ENCODE results near the gene KCMF1.
"Not testable (repeated sequence)": the region's sequence is repeated elsewhere in the genome, so short reads cannot be mapped to it uniquely, and the experiment has no call there.

KCMF1 gene

DNA sequence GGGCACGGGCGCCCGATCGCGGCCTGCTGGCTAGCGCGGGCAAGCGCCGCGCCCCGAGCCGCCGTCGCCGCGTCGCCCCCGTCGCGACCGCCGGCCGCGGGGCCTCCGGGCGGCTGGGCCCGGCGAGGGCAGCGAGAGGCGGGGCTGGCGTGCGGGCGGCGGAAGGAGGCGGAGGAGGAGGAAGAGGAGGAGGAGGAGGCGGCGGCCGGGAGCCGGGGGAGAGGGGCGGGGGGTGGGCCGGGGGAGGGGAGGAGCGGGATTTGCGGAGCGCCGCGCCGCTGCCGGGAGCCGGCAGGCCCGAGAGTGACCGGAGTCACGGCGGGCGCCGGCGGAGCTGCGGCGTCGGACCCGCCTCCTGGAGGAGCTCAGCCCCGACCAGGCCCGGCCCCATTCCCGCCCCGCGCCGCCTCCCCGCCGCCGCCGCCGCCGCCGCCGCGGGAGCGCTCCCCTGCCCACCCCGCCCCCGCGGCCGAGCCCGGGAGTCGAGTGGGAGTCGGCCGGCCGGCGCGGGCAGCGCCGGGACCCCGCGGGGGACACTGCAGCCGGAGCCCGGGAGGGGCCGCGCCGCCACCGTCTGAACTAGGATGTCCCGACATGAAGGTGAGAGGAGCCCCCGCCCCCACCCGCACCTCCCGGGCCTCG is at the start of gene KCMF1:
TSS of gene KCMF1 (plus strand) at position 294 of the 642 bp plus-strand sequence. CDS start at position 585, 291 bp downstream.
- peak; percentile 75 for DNase-seq

GRCh38 chr2:84923009-84923408 is 48.0 kb upstream of the KCMF1 start:
- DNase-seq: no peak

- peak; percentile 51 for DNase-seq
Observed at GRCh38 chr2:84924173-84925106, 46.5 kb upstream of the KCMF1 start.

DNA sequence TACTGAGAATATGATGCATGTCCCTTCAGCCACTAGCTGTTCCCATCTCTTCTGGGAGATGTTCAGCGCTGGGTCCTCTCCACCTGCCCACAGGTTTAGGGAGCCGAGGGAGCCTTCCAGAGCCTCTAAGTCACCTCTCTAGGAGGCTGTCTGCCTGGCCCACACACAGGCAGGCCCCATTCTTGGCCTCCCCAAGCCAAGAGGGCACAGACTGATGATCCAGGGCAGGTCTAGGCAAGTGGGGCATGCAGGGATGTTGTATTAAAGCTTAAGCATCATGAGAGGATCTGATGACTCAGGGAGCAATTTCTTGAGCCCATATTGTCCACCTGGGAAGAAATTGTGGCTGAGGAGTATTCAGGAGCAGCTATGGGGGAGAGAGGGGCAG is 45.6 kb upstream of the KCMF1 start:
- DNase-seq: no peak

DNA sequence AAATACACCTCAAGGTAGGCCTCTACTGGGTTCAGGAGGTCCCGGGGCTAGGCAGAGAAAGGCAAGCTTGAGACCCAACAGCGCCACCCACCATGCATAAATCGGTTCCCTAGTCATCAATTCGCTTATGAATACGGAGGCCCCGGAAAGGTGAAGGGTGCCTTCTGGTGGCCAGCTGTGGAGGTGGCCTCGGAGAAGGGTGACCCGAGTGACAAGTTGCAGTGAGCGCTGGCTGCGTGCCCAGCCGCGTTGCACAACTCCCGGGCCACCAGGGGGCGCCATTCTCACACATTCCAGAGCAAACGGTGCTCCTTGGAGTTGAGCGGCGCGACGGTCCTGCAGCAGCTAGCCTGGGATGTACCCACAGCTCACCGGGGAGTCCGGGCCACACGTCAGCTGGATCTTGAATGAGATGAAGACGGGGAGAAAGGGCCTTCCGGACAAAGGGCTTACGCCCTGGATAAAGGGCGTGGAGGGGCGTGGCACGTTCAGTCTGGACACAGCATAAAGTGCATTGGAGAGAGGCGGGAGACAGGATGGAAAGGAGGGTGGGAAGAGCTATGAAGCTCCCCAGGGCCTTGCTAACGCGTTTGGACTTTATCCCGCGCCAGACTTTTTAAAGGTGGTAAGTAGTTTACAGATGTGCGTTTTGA is 45.1 kb upstream of the KCMF1 start:
- peak; percentile 98 for DNase-seq

GRCh38 chr2:84927275-84927627 is 43.7 kb upstream of the KCMF1 start:
- no peak for DNase-seq

DNA sequence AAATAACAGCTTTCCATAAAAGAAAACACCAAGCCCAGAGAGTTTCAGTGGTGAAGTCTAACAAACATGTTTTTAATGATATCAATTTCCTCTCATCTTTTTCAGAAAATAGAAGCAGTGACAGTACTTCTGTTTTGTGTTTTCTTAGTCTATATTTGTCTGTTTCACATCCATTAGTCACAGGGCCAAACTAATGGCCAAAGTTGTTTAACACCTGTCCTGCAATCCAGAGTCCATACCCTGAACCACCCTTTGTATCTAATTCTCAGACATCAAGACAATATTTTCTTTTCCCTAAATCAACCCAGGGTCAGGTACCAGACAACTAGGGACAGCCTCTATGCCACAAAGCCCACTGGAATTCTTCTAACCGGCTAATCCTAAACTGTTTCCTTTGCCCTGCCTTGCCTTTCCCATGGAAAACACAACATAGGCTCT is 39.6 kb upstream of the KCMF1 start:
- DNase-seq: no peak

- peak; percentile 62 for DNase-seq
Observed at GRCh38 chr2:84938194-84938879, 32.6 kb upstream of the KCMF1 start.

DNA sequence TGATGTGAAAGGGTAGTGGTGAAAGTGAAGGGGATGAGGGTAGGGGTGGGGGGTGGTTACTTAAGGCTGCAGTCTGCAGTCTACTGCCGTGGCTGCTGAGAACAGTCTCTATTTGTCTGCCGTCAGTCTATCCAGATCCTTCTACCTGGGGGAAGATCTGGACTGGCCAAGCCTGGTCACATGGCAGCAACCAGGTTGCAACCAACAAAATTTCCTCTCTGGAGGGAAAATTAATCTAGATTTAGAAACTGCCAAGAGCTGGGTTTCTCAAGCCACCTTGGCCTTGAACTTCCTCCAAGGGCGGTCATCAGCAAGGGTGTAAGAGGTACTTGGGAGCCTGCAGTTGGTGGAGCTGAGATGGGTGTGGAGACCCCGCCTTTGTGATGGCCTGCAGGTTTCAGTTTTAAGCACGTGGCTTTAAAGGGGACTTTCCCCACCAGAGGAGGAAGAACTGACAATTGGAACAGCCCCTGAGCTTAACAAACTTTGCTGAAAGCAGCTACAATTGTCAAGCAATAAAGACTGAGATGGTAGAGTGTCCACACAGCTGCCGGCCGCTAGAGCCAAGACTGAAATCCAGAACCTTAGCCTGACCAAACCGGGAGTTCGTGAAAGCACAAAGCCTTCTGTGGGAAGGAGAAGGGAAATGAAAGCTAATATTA is 31.4 kb upstream of the KCMF1 start:
- peak; percentile 65 for DNase-seq

- no peak for DNase-seq
Observed at GRCh38 chr2:84940088-84940470, 30.9 kb upstream of the KCMF1 start.

GRCh38 chr2:84940831-84941412 is 30.0 kb upstream of the KCMF1 start:
- no peak for DNase-seq

DNA sequence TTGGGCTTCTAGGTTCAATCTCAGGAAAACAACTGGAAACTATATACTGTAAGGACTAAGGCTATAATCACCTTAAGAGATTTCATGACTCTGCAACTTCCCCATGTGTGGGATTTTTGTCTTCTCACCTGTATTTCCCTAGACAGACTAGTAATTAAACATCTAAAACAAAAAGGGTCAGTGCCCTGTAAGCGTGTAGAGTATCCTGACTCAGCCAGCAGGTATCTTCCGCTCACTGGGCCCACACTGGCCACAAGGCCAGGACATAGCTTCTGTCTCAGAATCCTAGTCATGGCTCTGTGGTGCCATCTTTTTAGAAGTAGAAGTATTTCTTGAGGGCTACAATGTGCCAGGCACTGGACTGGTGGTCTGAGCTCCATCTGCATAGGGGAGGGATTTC is 28.8 kb upstream of the KCMF1 start:
- no peak for DNase-seq

- no peak for DNase-seq
Observed at GRCh38 chr2:84942964-84943421, 28.0 kb upstream of the KCMF1 start.

- DNase-seq: no peak
Observed at GRCh38 chr2:84944295-84944909, 26.6 kb upstream of the KCMF1 start.

DNA sequence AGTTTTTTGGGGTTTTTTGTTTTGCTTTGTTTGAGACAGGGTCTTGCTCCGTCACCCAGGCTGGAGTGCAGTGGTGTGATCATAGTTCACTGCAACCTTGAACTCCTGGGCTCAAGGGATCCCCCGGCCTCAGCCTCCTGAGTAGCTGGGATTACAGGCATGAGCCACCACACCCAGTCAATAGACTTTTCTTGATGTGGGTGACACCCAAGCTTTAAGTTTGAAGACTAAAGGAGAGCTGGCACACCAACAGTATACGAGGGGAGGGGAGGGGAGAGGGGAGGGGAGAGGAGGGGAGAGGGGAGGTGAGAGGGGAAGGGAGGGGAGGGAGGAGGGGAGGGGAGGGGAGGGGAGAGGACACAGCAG is 25.1 kb upstream of the KCMF1 start:
- not testable (repeated sequence) for DNase-seq

DNA sequence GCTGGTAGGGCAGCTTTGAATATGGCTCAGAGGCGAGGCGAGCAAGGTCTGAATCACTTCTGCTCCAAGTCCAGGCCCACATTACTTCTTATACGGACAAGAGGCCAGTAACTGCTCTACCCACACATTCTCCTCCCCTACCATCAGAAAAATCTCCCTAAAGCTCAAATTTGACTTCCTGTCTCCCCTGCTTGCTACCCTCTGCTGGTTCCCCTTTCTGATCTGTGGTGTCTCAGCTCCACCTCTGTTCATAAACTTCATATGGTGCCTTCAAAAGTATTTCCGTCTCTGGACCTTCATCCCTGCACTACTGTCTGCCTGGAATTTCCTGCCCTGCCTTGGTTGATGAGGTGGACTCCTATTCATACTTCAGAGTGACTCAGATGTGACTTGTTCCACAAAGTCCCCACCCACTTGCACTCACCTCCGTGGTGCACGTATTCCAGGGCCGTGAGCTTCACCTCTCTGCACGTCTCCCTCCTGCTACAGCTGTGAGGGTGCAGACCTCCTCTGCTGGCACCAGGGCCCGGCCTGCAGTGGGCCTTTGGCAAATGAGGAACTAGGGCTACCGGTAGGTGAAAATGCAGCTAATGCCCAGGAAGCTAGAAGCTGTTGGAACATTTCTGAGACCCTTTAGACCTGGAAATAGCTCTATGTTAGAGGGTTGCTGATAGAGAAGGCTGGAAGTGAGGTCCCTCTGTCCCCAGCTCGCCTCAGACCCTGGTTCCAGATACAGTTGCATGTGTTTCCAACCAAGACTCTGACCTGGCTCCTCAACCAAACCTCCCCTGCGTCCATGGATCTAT is 24.6 kb upstream of the KCMF1 start:
- DNase-seq: peak; percentile 79

GRCh38 chr2:84947010-84947593 is 23.9 kb upstream of the KCMF1 start:
- no peak for DNase-seq

GRCh38 chr2:84953535-84953934 is 17.4 kb upstream of the KCMF1 start:
- no peak for DNase-seq

GRCh38 chr2:84954329-84954728 is 16.6 kb upstream of the KCMF1 start:
- DNase-seq: no peak
